HG03565 (cell line): ENCODE data around the gene TEAD1.

ENCODE experiments used
- ATAC-seq: cut with Tn5 transposase; IDR thresholded peaks from one replicate; pipeline ENCODE4 v1.9.1; 2021; ENCODE audit warnings: mild to moderate bottlenecking, moderate library complexity; ENCODE audit not compliant: unreplicated experiment

TEAD1 gene

DNA sequence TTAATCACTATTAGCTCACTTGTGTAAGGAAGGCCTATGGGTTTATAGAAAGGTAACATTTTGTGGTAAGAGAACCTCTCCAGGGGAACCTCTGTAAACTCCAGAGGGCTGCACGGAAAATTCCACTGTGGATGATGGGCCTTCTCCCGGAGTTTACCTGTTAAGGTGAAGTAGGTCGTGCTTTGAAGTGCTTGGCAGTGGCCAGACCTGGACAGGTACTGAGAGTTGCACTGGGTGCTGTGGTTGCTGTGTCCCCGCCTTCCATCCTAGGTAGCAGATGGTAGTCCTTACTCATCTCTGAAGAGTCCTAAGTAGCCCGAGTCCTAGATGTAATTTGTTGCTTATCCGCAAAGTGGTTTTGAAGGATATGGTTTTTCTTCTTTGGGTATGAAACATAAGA is 133.4 kb downstream of the TEAD1 start:
- no peak for ATAC-seq

DNA sequence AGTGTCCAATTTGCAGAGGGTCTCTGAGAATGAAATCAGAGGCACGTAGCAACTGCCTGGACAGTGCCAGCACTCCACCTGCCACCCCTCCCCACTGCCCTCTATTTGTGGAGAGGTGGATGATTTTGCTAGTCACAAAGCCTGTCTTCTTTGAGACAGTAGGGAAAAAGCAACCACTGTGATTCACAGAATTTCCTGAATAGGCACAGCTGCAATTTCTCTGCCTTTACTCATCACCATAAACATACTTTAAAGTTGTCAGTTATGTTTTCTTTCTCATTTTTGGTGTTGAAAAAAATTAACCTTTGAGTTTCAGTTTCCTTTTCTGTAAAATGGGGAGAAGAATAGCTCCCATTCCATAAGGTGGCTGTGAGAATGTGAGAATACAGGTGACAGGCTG is 134.3 kb downstream of the TEAD1 start:
- ATAC-seq, result no peak

DNA sequence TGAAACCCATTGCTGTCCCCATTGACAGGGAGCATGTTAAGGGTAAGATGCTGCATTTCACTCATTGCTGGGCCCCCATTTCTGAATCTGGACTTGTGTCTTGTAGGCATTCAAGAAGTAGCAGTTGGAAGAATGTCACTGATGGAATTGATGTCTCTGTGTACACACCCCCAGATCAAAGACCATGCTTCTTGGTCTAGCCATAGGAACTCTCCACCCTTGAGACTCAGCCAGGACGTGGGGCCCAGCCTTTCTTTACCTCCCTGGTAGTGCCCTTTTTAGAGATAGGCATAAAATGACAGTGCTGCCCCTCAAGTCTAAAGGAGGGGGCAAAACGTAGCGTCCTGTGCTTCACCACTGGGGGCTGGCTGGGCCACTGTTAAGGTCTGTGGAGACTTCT is 135.1 kb downstream of the TEAD1 start:
- no peak for ATAC-seq

DNA sequence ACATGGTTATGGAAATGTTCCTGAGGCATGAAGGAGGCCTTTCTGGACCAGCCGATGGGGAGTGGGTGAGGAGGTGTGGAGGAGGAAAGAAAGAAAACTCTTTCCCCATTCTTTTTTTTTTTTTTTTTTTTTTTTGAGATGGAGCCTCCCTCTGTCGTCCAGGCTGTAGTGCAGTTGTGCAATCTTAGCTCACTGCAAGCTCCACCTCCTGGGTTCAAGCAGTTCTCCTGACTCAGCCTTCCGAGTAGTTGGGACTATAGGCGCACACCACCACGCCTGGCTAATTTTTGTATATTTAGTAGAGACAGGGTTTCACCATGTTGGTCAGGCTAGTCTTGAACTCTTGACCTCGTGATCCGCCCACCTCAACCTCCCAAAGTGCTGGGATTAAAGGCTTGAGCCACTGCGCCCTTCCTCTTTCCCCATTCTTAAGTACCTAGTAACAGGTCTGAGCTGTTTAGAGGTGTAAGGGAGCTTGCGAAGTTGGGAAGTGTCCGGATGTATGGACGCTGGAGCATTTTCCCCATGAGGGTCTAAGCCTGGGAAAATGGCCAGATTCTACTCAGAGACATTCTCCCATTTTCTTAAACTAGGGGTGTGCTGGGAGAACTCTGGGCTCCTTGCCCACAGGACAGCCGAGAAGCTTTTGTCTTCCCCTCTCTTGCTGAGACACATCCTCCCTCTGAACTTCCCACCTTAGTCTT is 135.8 kb downstream of the TEAD1 start:
- ATAC-seq, result no peak

DNA sequence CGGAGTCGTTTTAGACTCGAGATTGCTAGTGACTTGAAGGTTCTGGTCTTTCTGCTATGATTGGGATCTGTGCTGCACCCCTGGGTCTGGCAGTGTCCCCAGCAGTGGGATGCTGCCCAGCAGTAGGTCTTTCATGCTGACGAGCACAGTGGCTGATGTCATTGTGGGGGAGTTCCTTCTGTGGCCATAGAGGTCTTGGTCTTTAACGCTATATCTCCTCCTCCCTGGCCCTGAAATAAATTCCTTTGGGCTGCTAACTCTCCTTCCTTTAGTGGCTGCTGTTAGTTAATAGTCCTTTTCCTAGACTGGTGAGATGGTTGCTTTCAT is 136.3 kb downstream of the TEAD1 start:
- no peak for ATAC-seq

DNA sequence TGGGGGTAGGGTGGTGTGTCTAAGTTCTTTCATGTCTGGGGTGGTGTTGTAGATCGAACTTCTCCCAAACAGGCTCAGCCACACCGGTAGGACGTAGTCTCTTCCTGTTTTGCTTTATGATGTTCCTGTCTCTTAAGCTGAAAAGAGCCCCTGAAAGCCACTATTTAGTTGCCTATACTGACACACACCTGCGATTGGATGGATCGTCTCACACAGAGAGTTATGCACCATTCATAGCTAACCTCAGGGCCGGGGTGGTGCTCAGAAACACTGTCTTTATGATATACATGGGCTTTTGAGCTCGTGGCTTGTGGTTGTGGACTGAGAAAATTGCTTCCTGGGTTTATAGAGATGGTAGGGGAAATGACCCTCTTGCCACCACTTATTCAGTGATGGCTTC is 137.6 kb downstream of the TEAD1 start:
- ATAC-seq, result no peak

DNA sequence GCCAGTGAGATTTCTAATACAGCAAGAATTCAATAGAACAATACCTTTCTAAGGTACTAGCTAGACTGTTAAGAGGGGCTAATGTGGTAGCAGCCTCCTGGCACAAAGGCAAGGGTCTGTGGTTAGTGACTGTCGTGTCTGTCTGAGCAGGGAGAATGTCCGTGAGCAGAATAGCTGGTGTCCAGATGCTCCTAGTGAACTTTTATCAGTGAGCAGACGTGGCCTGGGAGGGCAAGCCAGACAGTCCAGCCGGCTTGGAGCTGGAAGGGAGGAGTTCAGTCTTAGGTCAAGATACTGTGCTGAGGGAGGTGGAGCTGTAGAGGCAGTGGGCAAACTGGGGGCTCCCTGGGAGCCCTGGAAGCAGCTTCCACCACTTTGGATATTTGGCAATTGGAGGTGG is 138.6 kb downstream of the TEAD1 start:
- ATAC-seq, result no peak

DNA sequence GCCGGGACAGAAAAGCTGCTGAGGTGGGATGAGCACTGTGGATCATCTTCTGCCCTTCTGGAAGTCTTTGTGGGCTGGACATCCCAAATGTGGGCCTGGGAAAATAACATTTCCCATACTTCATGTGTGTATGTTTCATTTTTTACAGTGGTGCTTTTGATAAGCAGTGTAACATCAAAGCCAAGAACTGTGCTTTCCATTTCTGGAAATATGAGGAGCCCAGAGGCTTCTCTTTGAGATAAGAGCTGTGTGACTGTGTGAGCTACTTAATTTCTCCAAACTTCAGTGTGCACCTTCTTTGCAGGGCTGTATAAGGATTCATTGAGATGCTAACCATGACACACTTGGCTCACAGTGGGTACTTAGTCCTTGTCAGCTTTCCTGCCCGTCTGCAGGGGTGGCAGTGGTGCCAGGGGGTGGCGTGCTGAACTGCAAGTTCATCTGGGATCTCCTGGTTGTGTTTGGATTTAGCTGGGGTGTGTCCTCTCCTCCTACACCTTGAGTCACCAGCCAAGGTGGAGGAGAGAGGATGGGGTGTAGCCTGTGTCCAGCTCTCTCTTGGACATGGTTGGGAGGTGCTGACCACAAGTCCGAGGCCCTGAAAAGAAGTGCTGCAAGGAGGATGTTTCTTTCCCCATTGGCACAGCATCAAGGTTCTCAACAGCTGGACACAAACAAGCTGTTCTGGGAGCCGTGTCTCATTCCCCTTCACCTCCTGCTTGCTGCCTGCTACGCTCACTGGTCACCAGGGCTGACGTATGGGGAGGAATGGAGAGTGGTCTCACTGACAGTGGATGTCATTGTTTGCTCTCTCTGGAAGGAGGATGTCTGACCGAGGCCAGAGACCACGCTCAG is 139.4 kb downstream of the TEAD1 start:
- ATAC-seq, result no peak

DNA sequence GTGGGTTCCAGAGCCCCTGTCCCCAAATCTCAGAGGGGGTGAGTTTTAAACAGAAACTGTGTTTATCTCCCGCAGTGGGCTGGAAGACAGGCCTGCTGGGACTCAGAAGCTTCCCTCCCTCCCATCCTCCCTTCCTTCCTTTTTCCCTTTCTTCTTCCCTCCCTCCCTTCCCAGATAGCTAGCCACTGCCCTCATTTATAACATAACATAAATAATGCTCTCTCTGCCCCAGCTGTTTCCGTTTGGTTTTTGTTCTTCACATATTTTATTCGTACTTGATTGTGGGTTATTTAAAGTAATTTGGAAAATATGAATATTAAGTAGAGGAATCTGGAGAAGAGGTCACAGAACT is 140.9 kb downstream of the TEAD1 start:
- no peak for ATAC-seq

DNA sequence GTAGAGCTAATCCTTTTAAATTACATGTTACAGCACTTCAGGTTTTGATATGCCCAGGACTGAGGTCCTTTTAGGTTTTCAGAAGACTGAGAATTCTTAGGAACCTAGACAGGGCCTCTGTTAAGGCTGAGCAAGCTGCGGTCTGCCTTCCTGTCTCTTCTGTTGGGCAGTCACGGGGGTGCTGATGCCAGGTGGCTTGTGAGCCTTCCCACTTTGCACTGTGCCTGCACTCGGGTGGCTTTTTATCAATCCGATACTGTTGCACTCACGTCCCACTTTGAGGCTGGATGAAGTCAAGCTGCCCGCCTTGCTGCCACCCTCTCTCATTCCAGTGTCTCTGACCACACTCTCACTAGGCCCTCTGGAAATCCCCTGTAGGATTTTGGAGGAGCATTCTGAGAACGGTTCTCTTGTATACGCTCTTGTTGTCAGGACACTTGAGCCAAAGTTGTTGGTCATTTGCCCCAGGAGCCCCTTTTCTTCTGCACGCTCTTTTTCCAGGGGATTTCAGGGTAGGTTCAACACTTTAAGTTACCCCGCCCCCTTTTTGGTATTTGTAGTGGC is 141.8 kb downstream of the TEAD1 start:
- ATAC-seq, result no peak

DNA sequence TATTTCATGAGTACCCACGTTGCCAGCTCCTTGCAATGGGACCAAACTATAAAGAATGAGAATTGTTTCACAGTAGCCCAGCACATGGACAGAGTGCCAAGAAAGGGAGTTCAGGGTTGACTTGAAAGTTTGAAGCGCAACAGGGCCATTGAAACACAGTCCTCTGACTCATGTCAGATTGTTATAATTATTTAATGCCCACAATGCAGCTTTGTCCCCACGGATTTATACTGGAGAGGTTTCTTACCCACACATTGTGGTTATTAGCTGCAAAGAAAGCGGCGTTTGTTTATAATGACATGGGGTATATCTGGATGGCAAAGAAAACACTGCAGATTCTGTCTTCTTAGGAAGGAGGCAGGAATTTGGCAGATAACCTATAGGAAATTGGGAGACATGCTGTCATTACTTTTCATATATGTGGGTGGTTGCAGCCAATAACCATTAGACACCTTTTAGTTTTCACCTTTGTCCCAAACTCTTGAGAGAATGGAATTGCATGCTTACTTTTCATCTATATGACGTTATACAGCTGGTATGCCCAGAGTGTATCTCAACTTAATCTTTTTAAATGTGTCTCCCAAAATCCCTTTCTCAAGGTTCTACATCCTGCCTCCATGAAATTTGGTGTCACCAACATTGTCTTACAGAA is 143.6 kb downstream of the TEAD1 start:
- no peak for ATAC-seq

DNA sequence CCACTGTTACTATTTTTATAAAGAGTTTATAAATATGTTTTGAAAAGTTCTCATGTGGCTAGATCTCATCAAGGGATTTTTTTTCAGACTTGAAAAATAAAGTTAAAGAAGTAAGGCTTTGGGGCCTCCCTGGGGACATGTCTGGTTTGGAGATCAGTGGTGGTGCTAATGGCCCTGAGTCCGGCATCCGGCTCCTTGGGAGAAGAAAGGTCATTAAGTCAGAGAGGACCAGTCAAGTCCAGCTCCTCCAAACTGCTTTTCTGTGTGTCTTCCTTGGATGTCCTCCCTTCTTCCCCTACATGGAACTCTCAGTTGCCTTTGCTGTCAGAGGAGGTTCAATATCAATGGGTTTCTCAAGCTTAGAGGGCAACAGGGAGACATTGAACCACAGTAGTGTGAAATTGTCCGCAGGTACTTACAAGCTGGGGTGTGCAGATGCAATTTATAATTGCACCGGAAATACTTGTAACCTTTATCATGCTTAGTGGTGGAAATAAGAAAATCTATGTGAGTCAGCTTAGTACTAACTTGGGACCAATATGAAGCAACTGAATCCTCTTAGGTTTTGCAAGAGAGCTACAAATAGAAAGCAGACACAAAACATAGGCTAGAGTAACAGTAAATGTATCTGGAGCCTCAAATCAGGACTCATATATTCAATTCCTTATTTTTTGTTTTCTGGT is 144.3 kb downstream of the TEAD1 start:
- ATAC-seq, result no peak

DNA sequence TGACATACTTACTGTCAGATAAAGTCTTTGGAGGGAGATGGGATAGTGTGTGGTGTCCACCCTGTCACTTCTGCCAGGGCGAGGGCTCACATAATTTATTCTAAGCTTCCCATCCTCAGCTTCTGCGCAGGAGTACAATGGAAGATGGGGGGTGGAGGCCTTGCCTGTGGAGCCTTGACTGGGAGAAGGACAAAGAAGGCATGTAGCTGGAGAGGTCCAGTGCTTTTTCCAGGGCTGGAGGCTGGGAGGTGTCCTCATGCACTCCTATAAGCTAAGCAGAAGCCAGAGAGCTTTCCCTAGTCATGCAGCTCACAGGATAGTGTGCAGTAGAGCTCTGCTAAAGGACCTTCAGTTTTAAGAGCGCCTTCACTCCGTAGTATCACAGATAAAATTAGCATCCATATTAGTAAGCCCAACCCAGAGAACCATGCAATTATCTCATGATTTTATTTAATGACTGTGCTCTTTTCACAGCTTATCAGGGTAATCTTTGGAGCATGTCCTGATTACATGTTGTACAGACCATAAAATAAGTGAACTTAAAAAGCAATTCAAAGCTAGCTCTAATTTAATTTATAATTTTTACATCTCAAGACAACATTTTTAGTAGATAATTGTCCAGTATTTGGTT is 148.3 kb downstream of the TEAD1 start:
- no peak for ATAC-seq

DNA sequence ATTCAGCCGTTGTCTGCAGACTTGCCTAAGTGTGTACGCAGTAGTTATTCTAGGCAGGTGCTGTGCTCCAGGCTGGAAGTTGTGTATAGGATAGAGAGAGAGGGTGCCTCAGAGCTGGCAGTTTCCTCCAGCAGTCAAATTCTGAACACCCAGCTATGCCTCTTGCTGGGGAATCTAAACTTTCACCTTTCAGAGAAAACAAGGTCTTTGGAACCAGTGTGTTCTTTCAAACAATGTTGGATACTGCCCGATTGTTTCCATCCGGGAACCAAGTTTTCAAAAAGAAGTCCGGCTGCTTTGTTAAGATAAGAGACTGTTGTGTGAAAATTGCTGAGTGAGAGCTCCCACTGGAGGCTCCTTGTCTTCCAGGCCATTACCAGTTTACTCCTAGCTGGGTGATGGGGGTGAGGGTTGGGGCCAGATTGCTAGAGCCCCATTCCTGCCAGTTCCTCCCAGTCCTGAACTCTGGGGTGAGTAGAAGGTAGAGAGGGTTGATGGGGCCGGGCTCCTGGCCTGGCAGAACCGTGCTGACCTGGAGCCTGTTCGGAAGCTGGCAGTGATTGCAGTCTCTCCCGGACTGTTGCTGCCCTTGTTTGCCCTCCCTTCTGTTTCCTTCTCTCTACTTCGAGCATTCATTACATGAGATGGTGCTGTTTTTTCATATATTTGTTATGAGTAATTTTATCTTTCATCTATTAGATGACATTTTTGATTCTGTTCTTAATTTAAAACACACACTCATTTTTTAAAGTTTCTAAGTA is 150.2 kb downstream of the TEAD1 start:
- no peak for ATAC-seq

DNA sequence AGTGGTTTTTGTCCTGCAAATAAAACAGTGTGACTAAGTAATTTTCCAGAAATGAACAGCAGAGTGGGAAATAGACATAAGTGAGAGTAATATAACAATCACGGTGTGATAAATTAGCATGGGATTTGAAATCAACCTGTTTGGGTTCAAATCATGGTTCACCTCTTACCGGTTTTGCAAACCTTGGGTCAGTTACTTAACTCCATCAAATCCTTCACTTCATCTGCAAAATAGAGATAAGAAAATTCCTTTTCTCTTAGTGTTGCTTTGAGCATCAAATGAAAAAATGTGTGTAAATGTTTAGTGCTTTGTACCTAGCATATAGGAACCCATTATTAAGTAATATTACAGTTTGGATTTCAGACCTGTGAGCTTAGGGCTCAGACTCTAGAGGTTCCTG is 152.2 kb downstream of the TEAD1 start:
- no peak for ATAC-seq

DNA sequence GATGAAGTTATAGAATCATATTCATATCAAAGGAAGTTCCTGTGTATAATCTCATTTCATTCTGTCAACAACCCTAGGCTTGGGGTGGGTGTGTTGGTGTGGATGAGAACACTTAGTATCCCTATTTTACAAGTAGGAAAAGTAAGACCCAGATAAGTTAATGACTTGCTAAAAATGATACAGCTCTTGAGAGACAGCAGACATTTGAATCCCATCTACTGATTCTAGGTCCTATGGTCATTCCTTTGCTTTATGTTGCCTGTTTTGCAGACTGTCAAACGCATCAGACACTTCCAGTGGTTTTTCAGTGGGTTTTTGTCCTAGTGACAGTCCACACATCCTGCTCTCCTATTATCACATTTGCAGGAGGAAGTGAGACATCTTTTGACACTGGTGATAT is 153.1 kb downstream of the TEAD1 start:
- no peak for ATAC-seq

DNA sequence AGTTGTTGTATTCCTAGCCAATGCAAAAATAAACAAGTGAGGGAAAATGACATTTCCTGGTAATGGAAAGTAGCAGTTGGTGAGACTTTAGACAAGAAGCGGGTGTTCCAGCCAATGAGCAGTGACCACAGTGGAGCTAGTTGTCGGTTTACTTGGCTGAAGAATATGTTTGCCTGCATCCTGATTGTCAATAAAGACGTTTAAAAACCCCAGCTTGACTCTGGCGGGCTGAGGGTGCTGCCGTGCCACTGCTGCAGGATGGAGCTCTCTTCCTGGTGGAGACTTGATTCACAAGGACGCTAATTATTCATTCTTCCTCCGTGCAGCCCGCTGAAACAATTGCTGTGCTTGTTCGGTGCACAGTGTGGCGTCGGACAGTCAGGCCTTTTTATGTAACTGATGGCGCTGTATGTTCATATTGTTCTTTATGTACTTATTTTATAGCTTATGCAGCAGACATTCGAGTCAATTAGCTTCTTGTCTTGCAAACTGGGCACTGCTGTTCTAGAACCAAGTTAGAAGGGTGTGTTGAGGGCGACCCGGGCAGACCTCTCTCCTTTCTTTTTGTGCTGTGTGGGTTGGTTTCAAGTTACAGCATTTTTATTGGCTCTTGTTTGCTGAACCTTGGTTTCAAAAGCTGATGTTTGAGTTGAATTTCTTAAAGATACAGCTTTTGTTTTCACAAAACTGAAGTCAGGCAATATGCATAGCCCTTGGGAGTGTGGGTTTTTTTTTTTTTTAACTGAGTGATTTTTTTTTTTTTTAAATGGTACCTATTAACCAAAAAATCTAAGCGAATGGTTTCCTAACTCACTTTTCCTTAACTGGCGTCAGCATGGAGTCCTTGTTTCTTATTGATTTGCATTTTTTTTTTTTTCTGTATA is 153.9 kb downstream of the TEAD1 start:
- ATAC-seq, result no peak

DNA sequence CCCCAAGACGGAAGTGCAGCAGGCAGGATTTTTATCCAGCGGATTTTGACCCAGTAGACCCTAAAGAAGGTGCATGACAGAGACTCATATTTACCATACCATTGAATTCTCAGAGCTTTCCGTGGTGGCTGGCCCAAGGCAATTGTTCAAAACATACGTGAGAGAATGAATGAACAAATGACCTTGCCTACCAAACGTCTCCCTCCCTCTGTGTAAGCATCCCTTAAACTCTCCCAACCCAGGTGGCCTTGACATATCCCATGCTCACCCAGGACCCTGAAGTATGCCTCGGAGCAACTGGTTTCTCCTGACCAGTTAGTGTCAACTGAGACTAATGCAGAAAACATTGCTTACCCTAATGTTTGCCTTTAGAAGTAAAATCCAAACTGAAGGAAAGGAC is 154.9 kb downstream of the TEAD1 start:
- ATAC-seq, result no peak
